ENCODE measurements around the gene AAK1.

The AAK1 gene

GRCh38 chr2:69501301-69501700 lies 142.2 kb downstream of the AAK1 start:
- DNase-seq (ENCODE audit: low read depth) = no peak
- TF ChIP-seq MAX (IDR thresholded peaks at IDR 0.05; ENCODE audit: low read depth, low read length) = no peak
- TF ChIP-seq CTCF (IDR thresholded peaks at IDR 0.05; ENCODE audit: low read depth, low read length) = no peak
- TF ChIP-seq POLR2A (IDR thresholded peaks at IDR 0.05; ENCODE audit: extremely low read depth, insufficient read length) = no peak
- TF ChIP-seq MYC (IDR thresholded peaks at IDR 0.05; ENCODE audit: low read depth, low read length) = no peak
- no peak overlapping the region for H3K4me3 ChIP-seq (ENCODE audit: low read depth, low read length)

DNA sequence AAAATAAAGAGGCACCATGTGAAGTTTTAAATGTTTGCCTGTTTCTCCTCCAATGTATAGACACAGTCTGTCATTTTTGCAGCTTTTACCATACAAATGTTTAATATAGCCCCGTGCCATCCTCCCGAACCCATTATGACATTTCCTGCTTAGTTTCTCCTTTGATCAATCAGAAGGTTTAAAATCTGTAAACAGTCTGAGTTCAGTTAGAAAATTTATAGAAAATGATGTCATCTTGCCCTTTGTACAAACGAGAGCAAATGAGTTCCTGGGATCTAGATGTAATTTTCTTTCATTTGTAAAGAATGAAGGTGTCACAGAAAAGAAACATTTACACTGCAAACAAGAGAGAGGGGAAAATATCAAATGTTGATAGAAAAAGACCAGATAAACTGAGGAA lies 143.6 kb downstream of the AAK1 start:
- H3K4me3 ChIP-seq (ENCODE audit: low read depth, low read length) = no peak overlapping the region
- DNase-seq (ENCODE audit: low read depth) = no peak

GRCh38 chr2:69499242-69499641 lies 144.3 kb downstream of the AAK1 start:
- no peak overlapping the region for H3K4me3 ChIP-seq (ENCODE audit: low read depth, low read length)
- TF ChIP-seq MAX (IDR thresholded peaks at IDR 0.05; ENCODE audit: low read depth, low read length) = no peak
- no peak for TF ChIP-seq POLR2A (IDR thresholded peaks at IDR 0.05; ENCODE audit: extremely low read depth, insufficient read length)
- TF ChIP-seq CTCF (IDR thresholded peaks at IDR 0.05; ENCODE audit: low read depth, low read length) = no peak
- TF ChIP-seq MYC (IDR thresholded peaks at IDR 0.05; ENCODE audit: low read depth, low read length) = no peak
- DNase-seq (ENCODE audit: low read depth) = peak; percentile 64

More for the DNA sequence above, 143.6 kb downstream of the AAK1 start:
- TF ChIP-seq POLR2A (IDR thresholded peaks at IDR 0.05; ENCODE audit: extremely low read depth, insufficient read length) = no peak
- TF ChIP-seq CTCF (IDR thresholded peaks at IDR 0.05; ENCODE audit: low read depth, low read length) = no peak
- TF ChIP-seq MAX (IDR thresholded peaks at IDR 0.05; ENCODE audit: low read depth, low read length) = no peak
- TF ChIP-seq MYC (IDR thresholded peaks at IDR 0.05; ENCODE audit: low read depth, low read length) = no peak

- no peak for DNase-seq (ENCODE audit: low read depth)
These were observed 147.7 kb downstream of the AAK1 start for GRCh38 chr2:69495861-69496260.

DNA sequence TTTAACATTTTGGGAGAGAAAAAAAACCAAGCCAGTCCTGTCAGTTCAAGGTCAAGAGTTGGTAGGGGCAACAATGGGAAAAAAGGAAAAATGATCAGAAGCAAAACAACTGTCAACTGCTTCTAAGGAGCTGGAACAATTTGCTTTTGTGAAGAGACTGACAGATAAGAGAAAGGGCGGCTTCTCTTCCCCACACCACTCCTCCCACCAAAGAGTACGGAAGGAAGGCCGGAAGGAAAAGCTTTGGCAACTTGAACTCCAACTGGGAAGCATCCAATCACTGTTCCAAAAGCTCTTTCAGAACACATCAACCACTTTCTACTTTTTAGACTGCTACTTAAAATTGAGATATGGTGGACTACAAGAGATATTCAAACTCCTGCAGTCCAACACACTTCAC lies 148.5 kb downstream of the AAK1 start:
- TF ChIP-seq POLR2A (IDR thresholded peaks at IDR 0.05; ENCODE audit: extremely low read depth, insufficient read length) (no peak), MYC (IDR thresholded peaks at IDR 0.05; ENCODE audit: low read depth, low read length) (no peak), CTCF (IDR thresholded peaks at IDR 0.05; ENCODE audit: low read depth, low read length) (no peak), MAX (IDR thresholded peaks at IDR 0.05; ENCODE audit: low read depth, low read length) (no peak)
- no peak for DNase-seq (ENCODE audit: low read depth)

More at GRCh38 chr2:69495861-69496260, 147.7 kb downstream of the AAK1 start:
- H3K4me3 ChIP-seq (ENCODE audit: low read depth, low read length) = no peak overlapping the region
- no peak for TF ChIP-seq CTCF (IDR thresholded peaks at IDR 0.05; ENCODE audit: low read depth, low read length)

GRCh38 chr2:69494126-69494525 lies 149.4 kb downstream of the AAK1 start:
- no peak for DNase-seq (ENCODE audit: low read depth)
- no peak overlapping the region for H3K4me3 ChIP-seq (ENCODE audit: low read depth, low read length)
- TF ChIP-seq MYC (IDR thresholded peaks at IDR 0.05; ENCODE audit: low read depth, low read length) (no peak), POLR2A (IDR thresholded peaks at IDR 0.05; ENCODE audit: extremely low read depth, insufficient read length) (no peak), MAX (IDR thresholded peaks at IDR 0.05; ENCODE audit: low read depth, low read length) (no peak), CTCF (IDR thresholded peaks at IDR 0.05; ENCODE audit: low read depth, low read length) (no peak)

More for the DNA sequence above, 148.5 kb downstream of the AAK1 start:
- no peak overlapping the region for H3K4me3 ChIP-seq (ENCODE audit: low read depth, low read length)

All from NB4 (cell line).